Measurements from ENCODE around the gene BTD.

- TF ChIP-seq, protein P1, sequence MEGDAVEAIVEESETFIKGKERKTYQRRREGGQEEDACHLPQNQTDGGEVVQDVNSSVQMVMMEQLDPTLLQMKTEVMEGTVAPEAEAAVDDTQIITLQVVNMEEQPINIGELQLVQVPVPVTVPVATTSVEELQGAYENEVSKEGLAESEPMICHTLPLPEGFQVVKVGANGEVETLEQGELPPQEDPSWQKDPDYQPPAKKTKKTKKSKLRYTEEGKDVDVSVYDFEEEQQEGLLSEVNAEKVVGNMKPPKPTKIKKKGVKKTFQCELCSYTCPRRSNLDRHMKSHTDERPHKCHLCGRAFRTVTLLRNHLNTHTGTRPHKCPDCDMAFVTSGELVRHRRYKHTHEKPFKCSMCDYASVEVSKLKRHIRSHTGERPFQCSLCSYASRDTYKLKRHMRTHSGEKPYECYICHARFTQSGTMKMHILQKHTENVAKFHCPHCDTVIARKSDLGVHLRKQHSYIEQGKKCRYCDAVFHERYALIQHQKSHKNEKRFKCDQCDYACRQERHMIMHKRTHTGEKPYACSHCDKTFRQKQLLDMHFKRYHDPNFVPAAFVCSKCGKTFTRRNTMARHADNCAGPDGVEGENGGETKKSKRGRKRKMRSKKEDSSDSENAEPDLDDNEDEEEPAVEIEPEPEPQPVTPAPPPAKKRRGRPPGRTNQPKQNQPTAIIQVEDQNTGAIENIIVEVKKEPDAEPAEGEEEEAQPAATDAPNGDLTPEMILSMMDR (IDR thresholded peaks at IDR 0.05; ENCODE audit: extremely low read depth in 1 of 2, insufficient read depth in 1 of 2, low read depth in 1 of 2, low read length in 2 of 2), result no peak
- no peak for TF ChIP-seq JUN (IDR thresholded peaks at IDR 0.05; ENCODE audit: borderline replicate concordance, insufficient read depth, insufficient read length, low read depth)
- TF ChIP-seq, protein P2, sequence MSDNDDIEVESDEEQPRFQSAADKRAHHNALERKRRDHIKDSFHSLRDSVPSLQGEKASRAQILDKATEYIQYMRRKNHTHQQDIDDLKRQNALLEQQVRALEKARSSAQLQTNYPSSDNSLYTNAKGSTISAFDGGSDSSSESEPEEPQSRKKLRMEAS (IDR thresholded peaks at IDR 0.05; ENCODE audit: insufficient read depth, insufficient read length), result no peak
- TF ChIP-seq POLR2AphosphoS5 (IDR thresholded peaks at IDR 0.05; ENCODE audit: insufficient read depth, low read depth, low read length), result no peak
These were observed 26.1 kb upstream of the BTD start for GRCh38 chr3:15575446-15575845.

All from endothelial cell of umbilical vein (primary cell).